GM23338 (cell line): Measurements from ENCODE around the gene PCDHA12.

Source experiments
- CREB1 ChIP-seq: fragments of 250-450 bp; sonication (Bioruptor Pico); IDR thresholded peaks from 2 replicates; pipeline ENCODE4 v1.5.0; 2020; ENCODE audit warnings: low read depth, mild to moderate bottlenecking, moderate library complexity
- EZH2 ChIP-seq: fragments of 200-600 bp; sonication (generic); IDR thresholded peaks from one replicate; pipeline ENCODE4 v1.8.0; 2017; ENCODE audit warnings: antibody characterized with exemption, mild to moderate bottlenecking, low read depth; ENCODE audit not compliant: unreplicated experiment
- EZH2phosphoT487 ChIP-seq: fragments of 200-600 bp; sonication (generic); IDR thresholded peaks from one replicate; pipeline ENCODE4 v1.8.1; 2018; ENCODE audit warnings: antibody characterized with exemption; ENCODE audit not compliant: unreplicated experiment
- JUNB ChIP-seq: IDR thresholded peaks from one replicate; pipeline ENCODE4 v1.6.1; 2016; ENCODE audit warnings: antibody characterized with exemption; ENCODE audit not compliant: unreplicated experiment
- NANOG ChIP-seq: IDR thresholded peaks from 2 replicates; pipeline ENCODE4 v1.6.1; 2016; ENCODE audit warnings: antibody characterized with exemption, borderline replicate concordance
- POLR2AphosphoS5 ChIP-seq: IDR thresholded peaks from 2 replicates; pipeline ENCODE4 v1.6.1; 2016; ENCODE audit warnings: antibody characterized with exemption, low read depth
- ZNF114 ChIP-seq: fragments of 250-450 bp; sonication (Bioruptor Pico); IDR thresholded peaks from 2 replicates; pipeline ENCODE4 v1.5.0; 2020; ENCODE audit warnings: mild to moderate bottlenecking, moderate library complexity
- TF ChIP-seq, protein P1 (sequence below), 2 experiments: fragments of 200-600 bp in 1 of 2; sonication (generic) in 1 of 2; conservative IDR thresholded peaks; 2 replicates each; pipeline versions ENCODE4 v1.5.1 to v1.6.1; 2016 to 2017; ENCODE audit warnings: antibody characterized with exemption in 2 of 2, low read depth in 2 of 2, mild to moderate bottlenecking in 2 of 2, moderate library complexity in 1 of 2
- TF ChIP-seq, protein P2 (sequence below): IDR thresholded peaks from one replicate; pipeline ENCODE4 v1.6.1; 2018; ENCODE audit warnings: antibody characterized with exemption; ENCODE audit not compliant: unreplicated experiment
- TF ChIP-seq, protein P3 (sequence below): IDR thresholded peaks from 2 replicates; pipeline ENCODE4 v1.6.1; 2016; ENCODE audit warnings: antibody characterized with exemption
- TF ChIP-seq, protein P4 (sequence below): fragments of 250-450 bp; sonication (Bioruptor Pico); IDR thresholded peaks from 2 replicates; pipeline ENCODE4 v1.5.0; 2020; ENCODE audit warnings: mild to moderate bottlenecking, moderate library complexity

DNA sequence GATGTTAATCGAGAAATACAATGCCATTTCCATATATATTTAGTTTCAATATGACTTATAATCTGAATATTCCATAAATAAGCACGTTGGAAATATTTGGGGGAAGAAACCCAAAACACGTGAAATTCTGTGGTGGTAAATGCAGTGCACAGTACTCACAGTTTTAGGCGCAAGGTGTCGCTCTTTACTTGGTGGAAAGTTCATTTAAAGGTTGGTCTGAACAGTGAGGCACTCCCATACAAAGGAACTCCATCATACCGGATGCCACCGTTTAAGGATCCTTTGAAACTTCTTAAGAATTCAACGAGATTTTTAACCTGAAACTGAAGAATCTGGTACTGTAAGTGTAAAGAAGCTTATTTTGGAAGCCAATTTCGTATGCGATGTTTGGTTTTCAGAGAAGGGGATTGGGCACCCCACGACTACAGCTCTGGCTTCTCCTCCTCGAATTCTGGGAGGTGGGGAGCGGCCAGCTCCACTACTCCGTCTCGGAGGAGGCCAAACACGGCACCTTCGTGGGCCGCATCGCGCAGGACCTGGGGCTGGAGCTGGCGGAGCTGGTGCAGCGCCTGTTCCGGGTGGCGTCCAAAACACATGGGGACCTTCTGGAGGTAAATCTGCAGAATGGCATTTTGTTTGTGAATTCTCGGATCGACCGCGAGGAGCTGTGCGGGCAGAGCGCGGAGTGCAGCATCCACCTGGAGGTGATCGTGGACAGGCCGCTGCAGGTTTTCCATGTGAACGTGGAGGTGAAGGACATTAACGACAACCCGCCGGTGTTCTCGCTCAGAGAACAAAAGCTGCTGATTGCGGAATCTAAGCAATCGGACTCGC lies 6.2 kb upstream of the PCDHA12 start, which contains the start of gene PCDHA11:
- TF ChIP-seq, protein P1, sequence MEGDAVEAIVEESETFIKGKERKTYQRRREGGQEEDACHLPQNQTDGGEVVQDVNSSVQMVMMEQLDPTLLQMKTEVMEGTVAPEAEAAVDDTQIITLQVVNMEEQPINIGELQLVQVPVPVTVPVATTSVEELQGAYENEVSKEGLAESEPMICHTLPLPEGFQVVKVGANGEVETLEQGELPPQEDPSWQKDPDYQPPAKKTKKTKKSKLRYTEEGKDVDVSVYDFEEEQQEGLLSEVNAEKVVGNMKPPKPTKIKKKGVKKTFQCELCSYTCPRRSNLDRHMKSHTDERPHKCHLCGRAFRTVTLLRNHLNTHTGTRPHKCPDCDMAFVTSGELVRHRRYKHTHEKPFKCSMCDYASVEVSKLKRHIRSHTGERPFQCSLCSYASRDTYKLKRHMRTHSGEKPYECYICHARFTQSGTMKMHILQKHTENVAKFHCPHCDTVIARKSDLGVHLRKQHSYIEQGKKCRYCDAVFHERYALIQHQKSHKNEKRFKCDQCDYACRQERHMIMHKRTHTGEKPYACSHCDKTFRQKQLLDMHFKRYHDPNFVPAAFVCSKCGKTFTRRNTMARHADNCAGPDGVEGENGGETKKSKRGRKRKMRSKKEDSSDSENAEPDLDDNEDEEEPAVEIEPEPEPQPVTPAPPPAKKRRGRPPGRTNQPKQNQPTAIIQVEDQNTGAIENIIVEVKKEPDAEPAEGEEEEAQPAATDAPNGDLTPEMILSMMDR (conservative IDR thresholded peaks at IDR 0.05; ENCODE audit: low read depth in 2 of 2), result peak; percentile 76 to 82
- TF ChIP-seq NANOG (peak; percentile 34; the same call in 1 of the 2 replicates), JUNB (no peak), POLR2AphosphoS5 (peak; percentile 44; the same call in 1 of the 2 replicates), EZH2 (no peak), CREB1 (CRISPR knock-in tag) (no peak), EZH2phosphoT487 (no peak), ZNF114 (CRISPR knock-in tag) (no peak)
- TF ChIP-seq, protein P2, sequence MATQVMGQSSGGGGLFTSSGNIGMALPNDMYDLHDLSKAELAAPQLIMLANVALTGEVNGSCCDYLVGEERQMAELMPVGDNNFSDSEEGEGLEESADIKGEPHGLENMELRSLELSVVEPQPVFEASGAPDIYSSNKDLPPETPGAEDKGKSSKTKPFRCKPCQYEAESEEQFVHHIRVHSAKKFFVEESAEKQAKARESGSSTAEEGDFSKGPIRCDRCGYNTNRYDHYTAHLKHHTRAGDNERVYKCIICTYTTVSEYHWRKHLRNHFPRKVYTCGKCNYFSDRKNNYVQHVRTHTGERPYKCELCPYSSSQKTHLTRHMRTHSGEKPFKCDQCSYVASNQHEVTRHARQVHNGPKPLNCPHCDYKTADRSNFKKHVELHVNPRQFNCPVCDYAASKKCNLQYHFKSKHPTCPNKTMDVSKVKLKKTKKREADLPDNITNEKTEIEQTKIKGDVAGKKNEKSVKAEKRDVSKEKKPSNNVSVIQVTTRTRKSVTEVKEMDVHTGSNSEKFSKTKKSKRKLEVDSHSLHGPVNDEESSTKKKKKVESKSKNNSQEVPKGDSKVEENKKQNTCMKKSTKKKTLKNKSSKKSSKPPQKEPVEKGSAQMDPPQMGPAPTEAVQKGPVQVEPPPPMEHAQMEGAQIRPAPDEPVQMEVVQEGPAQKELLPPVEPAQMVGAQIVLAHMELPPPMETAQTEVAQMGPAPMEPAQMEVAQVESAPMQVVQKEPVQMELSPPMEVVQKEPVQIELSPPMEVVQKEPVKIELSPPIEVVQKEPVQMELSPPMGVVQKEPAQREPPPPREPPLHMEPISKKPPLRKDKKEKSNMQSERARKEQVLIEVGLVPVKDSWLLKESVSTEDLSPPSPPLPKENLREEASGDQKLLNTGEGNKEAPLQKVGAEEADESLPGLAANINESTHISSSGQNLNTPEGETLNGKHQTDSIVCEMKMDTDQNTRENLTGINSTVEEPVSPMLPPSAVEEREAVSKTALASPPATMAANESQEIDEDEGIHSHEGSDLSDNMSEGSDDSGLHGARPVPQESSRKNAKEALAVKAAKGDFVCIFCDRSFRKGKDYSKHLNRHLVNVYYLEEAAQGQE, result peak; percentile 27
- TF ChIP-seq, protein P3, sequence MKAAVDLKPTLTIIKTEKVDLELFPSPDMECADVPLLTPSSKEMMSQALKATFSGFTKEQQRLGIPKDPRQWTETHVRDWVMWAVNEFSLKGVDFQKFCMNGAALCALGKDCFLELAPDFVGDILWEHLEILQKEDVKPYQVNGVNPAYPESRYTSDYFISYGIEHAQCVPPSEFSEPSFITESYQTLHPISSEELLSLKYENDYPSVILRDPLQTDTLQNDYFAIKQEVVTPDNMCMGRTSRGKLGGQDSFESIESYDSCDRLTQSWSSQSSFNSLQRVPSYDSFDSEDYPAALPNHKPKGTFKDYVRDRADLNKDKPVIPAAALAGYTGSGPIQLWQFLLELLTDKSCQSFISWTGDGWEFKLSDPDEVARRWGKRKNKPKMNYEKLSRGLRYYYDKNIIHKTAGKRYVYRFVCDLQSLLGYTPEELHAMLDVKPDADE, result no peak
- TF ChIP-seq, protein P4, sequence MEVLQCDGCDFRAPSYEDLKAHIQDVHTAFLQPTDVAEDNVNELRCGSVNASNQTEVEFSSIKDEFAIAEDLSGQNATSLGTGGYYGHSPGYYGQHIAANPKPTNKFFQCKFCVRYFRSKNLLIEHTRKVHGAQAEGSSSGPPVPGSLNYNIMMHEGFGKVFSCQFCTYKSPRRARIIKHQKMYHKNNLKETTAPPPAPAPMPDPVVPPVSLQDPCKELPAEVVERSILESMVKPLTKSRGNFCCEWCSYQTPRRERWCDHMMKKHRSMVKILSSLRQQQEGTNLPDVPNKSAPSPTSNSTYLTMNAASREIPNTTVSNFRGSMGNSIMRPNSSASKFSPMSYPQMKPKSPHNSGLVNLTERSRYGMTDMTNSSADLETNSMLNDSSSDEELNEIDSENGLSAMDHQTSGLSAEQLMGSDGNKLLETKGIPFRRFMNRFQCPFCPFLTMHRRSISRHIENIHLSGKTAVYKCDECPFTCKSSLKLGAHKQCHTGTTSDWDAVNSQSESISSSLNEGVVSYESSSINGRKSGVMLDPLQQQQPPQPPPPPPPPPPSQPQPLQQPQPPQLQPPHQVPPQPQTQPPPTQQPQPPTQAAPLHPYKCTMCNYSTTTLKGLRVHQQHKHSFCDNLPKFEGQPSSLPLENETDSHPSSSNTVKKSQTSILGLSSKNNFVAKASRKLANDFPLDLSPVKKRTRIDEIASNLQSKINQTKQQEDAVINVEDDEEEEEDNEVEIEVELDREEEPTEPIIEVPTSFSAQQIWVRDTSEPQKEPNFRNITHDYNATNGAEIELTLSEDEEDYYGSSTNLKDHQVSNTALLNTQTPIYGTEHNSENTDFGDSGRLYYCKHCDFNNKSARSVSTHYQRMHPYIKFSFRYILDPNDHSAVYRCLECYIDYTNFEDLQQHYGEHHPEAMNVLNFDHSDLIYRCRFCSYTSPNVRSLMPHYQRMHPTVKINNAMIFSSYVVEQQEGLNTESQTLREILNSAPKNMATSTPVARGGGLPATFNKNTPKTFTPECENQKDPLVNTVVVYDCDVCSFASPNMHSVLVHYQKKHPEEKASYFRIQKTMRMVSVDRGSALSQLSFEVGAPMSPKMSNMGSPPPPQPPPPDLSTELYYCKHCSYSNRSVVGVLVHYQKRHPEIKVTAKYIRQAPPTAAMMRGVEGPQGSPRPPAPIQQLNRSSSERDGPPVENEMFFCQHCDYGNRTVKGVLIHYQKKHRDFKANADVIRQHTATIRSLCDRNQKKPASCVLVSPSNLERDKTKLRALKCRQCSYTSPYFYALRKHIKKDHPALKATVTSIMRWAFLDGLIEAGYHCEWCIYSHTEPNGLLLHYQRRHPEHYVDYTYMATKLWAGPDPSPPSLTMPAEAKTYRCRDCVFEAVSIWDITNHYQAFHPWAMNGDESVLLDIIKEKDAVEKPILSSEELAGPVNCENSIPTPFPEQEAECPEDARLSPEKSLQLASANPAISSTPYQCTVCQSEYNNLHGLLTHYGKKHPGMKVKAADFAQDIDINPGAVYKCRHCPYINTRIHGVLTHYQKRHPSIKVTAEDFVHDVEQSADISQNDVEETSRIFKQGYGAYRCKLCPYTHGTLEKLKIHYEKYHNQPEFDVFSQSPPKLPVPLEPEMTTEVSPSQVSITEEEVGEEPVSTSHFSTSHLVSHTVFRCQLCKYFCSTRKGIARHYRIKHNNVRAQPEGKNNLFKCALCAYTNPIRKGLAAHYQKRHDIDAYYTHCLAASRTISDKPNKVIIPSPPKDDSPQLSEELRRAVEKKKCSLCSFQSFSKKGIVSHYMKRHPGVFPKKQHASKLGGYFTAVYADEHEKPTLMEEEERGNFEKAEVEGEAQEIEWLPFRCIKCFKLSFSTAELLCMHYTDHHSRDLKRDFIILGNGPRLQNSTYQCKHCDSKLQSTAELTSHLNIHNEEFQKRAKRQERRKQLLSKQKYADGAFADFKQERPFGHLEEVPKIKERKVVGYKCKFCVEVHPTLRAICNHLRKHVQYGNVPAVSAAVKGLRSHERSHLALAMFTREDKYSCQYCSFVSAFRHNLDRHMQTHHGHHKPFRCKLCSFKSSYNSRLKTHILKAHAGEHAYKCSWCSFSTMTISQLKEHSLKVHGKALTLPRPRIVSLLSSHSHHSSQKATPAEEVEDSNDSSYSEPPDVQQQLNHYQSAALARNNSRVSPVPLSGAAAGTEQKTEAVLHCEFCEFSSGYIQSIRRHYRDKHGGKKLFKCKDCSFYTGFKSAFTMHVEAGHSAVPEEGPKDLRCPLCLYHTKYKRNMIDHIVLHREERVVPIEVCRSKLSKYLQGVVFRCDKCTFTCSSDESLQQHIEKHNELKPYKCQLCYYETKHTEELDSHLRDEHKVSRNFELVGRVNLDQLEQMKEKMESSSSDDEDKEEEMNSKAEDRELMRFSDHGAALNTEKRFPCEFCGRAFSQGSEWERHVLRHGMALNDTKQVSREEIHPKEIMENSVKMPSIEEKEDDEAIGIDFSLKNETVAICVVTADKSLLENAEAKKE (CRISPR knock-in tag), result no peak
